ENCODE results near the gene RINL.

The RINL gene

GRCh38 chr19:38842439-38843174 is 35.5 kb downstream of the RINL start:
- DNase-seq, result no peak
- no peak for TF ChIP-seq POLR2A (IDR thresholded peaks at IDR 0.05; ENCODE audit: low read length)
- no peak for TF ChIP-seq GATA1 (IDR thresholded peaks at IDR 0.05; ENCODE audit: low read depth, low read length)

DNA sequence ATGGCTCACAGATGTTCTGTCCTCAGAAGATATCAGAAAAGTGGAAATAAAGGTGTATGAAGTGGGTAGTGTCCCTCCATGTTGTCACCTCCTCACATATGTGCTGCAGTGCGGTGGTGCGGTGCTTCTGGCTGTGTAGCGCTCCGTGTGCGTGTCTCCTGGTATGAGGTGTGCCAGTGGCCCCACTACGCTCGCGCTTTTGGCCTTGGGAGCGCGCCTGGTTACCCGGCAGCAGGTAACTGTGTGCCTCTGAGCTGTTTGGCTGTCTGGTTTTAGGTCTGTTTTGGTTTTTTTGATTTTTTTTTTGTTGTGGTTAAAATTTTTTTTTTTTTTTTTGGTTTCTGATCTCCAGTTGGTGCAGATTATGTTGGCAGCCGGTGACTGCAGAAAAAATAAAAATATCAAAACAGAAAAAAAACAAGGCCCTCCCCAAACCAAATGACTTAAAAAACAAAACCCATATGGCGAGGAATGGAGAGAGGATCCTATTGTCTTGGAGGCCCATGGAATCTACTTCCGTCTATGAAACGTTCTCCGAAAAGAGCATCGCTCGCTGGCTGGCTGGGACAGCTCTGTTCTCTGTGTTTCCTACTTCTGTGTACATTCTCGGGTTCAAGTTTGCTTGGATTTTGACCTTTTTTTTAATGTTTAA is 36.2 kb downstream of the RINL start:
- DNase-seq, result no peak
- TF ChIP-seq GATA1 (IDR thresholded peaks at IDR 0.05; ENCODE audit: low read depth, low read length), result no peak
- no peak for TF ChIP-seq POLR2A (IDR thresholded peaks at IDR 0.05; ENCODE audit: low read length)

DNA sequence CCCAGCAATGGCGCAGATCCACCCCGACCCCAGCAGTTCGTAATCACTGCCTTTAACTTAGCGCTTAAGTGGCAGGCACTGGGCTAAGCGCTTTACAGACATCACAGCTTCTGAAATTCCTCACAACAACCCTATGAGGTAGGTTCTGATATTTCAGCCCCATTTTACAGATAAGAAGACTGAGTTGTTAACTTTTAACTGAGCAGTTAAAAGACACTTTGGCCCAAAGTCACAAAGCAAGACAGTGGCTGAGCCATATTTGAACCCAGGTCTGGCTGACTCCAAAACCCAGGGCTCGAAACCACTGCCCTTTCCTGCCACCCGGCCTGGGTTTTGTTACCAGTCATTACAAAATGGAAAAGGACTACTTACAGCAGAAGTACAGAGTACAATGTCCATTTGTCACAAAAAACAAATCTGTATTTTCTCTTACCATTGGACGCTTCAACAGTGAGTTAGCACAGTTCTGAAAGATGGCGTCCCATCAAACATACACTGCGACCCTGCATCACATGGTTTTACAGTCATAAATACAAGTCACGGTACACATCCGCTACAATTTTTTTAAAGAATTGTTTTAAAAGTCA is 36.8 kb downstream of the RINL start:
- TF ChIP-seq GATA1 (IDR thresholded peaks at IDR 0.05; ENCODE audit: low read depth, low read length) (no peak), POLR2A (IDR thresholded peaks at IDR 0.05; ENCODE audit: low read length) (peak; percentile 27)
- DNase-seq, result no peak

DNA sequence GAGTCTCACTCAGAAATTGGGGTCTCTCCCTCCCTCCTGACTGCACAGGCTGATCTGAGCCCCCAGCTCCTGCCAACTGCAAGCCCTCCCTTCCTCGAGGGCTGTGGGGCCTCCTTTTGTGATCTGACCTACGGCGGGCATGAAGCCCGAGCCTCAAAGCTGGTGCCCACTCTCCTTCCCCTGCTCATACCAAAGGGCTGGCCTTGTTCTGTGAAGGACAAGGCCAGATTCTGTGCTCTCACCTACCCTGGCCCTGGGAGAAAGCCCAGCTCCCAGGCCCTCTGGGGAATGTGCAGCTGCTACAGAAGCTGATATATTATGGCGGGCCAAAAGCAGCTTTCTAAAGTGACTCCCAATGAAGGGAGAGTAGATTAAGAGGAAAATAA is 37.5 kb downstream of the RINL start:
- DNase-seq, result no peak
- no peak for TF ChIP-seq GATA1 (IDR thresholded peaks at IDR 0.05; ENCODE audit: low read depth, low read length)
- no peak for TF ChIP-seq POLR2A (IDR thresholded peaks at IDR 0.05; ENCODE audit: low read length)

GRCh38 chr19:38839816-38840582 is 38.1 kb downstream of the RINL start:
- TF ChIP-seq POLR2A (IDR thresholded peaks at IDR 0.05; ENCODE audit: low read length), result no peak
- TF ChIP-seq GATA1 (IDR thresholded peaks at IDR 0.05; ENCODE audit: low read depth, low read length), result no peak
- DNase-seq, result no peak

- peak; percentile 25 for TF ChIP-seq POLR2A (IDR thresholded peaks at IDR 0.05; ENCODE audit: low read length)
- no peak for TF ChIP-seq GATA1 (IDR thresholded peaks at IDR 0.05; ENCODE audit: low read depth, low read length)
- DNase-seq, result no peak
These were observed 38.9 kb downstream of the RINL start for GRCh38 chr19:38838986-38839761.

DNA sequence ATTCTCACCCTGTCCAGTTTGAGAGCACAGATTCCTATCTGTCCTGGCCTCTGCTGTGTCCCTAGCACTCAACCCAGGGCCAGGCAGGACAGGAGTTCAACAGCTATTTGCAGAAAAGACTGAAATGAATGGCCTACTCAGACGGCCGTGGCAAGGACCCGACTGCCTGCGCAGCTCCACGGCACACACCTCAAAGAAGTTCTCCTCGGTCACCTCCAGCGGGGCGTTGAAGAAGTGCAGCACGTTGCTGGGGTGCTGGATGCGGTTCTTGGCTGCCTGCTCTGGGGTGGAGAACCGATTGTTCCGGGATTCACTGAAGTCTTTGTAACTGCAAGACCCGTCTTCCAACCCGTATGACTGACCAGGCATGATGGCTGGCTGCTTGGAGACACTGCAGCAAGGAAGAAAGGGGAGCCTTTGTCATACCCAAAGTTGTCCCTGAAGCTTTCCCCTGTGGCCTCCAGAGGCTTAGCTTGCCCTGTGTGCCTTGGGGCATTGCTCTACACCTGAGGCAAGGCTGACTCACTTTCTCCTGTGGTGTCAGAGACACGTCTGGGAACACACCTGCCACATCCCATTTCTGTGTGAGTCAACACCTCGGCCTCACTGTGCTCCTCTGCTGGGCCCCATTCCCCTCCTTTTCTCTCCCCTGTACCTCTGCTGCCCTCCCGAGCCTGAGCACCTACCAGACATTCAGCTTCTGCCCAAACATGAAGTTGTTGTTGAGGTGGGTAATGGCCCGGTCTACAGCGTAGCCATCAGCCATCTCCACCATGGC is 39.7 kb downstream of the RINL start:
- TF ChIP-seq GATA1 (IDR thresholded peaks at IDR 0.05; ENCODE audit: low read depth, low read length) (no peak), POLR2A (IDR thresholded peaks at IDR 0.05; ENCODE audit: low read length) (no peak)
- no peak for DNase-seq

GRCh38 chr19:38837656-38838121 is 40.4 kb downstream of the RINL start:
- no peak for DNase-seq
- TF ChIP-seq POLR2A (IDR thresholded peaks at IDR 0.05; ENCODE audit: low read length) (no peak), GATA1 (IDR thresholded peaks at IDR 0.05; ENCODE audit: low read depth, low read length) (no peak)

- DNase-seq, result no peak
- TF ChIP-seq GATA1 (IDR thresholded peaks at IDR 0.05; ENCODE audit: low read depth, low read length), result no peak
- no peak for TF ChIP-seq POLR2A (IDR thresholded peaks at IDR 0.05; ENCODE audit: low read length)
These were observed 41.0 kb downstream of the RINL start for GRCh38 chr19:38836983-38837626.

GRCh38 chr19:38836159-38836982 is 41.7 kb downstream of the RINL start:
- TF ChIP-seq GATA1 (IDR thresholded peaks at IDR 0.05; ENCODE audit: low read depth, low read length) (no peak), POLR2A (IDR thresholded peaks at IDR 0.05; ENCODE audit: low read length) (peak; percentile 15)
- DNase-seq, result no peak

DNA sequence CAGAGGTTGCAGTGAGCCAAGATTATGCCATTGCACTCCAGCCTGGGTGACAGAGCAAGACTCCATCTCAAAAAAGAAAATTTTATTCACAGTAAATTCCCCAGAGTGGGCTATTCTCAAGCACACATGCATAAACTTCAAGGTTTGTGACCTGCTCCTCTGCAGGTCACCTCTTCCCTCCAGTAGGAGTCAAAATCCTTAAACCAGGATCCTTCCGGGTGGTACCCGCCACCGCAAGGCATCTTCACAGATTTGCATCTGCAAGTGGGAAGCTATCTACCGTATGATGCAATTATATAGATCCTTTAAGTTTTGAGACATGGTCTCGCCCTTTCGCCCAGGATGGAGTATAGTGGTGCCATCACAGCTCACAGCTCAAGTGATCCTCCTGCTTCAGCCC is 43.5 kb downstream of the RINL start:
- DNase-seq, result no peak
- TF ChIP-seq POLR2A (IDR thresholded peaks at IDR 0.05; ENCODE audit: low read length), result no peak
- no peak for TF ChIP-seq GATA1 (IDR thresholded peaks at IDR 0.05; ENCODE audit: low read depth, low read length)
